ENCODE measurements around the gene AMPD2.

DNA sequence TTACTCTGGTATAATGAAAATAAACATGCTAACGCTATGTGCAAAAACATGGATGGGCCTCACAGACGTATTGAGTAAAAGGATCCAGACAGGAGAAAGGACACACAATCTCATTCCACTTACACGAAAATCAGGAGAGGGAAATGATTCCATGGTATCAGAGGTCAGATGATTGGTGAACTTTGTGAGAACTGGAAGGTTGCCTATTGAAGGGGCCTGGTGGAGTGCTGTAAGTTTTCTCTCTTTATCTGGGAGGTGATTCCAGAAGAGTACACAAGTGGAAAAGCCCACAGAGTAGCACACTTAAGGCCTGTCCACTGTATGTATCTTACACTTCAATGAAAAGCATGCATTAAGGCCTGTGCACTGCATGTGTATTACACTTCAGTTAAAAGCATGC, 57.8 kb downstream of the AMPD2 start:
- TF ChIP-seq, protein P1, sequence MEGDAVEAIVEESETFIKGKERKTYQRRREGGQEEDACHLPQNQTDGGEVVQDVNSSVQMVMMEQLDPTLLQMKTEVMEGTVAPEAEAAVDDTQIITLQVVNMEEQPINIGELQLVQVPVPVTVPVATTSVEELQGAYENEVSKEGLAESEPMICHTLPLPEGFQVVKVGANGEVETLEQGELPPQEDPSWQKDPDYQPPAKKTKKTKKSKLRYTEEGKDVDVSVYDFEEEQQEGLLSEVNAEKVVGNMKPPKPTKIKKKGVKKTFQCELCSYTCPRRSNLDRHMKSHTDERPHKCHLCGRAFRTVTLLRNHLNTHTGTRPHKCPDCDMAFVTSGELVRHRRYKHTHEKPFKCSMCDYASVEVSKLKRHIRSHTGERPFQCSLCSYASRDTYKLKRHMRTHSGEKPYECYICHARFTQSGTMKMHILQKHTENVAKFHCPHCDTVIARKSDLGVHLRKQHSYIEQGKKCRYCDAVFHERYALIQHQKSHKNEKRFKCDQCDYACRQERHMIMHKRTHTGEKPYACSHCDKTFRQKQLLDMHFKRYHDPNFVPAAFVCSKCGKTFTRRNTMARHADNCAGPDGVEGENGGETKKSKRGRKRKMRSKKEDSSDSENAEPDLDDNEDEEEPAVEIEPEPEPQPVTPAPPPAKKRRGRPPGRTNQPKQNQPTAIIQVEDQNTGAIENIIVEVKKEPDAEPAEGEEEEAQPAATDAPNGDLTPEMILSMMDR (IDR thresholded peaks at IDR 0.05; ENCODE audit: extremely low read depth in 1 of 2, insufficient read depth in 1 of 2, low read depth in 1 of 2, low read length in 2 of 2), result no peak
- TF ChIP-seq EZH2 (IDR thresholded peaks at IDR 0.05; ENCODE audit: borderline replicate concordance, low read depth, low read length, severe bottlenecking), result no peak
